Gastrocnemius medialis (tissue), 4 donors: Measurements from ENCODE around the gene SHROOM3. TPM values are rescaled to one million over a fixed set of nuclear protein-coding genes. Genes with fewer than 3 reads are reported as not detected.

Source experiments
- ATAC-seq, 2 donors: fragments of 150-250 bp; one replicate each; pipeline ENCODE4 v1.9.1; 2016
- DNase-seq, 2 donors: peaks; one replicate each; pipeline ENCODE4 v3.0.0-alpha.2; 2019
- H3K27ac ChIP-seq, 4 donors: fragments of 200-600 bp; sonication (generic); 1 replicate in 1 of 4; 2 replicates in 3 of 4; pipeline ENCODE4 v1.5.1; 2016 to 2018; ENCODE audit warnings: mild to moderate bottlenecking in 2 of 4, moderate library complexity in 1 of 4
- H3K27me3 ChIP-seq, 3 donors: fragments of 200-600 bp; sonication (generic) in 2 of 3; 1 replicate in 1 of 3; 2 replicates in 2 of 3; pipeline versions ENCODE4 v1.5.1 to v1.6.0; 2016 to 2019; ENCODE audit warnings: mild to moderate bottlenecking in 1 of 3, moderate library complexity in 1 of 3
- H3K36me3 ChIP-seq, 2 donors: fragments of 200-600 bp; sonication (generic) in 1 of 2; one replicate each; pipeline ENCODE4 v1.5.1; 2017 to 2018
- H3K4me1 ChIP-seq, 2 donors: fragments of 200-600 bp; sonication (generic) in 1 of 2; one replicate each; pipeline ENCODE4 v1.5.1; 2016 to 2017; ENCODE audit warnings: mild to moderate bottlenecking in 2 of 2
- H3K4me3 ChIP-seq, 4 donors: fragments of 200-600 bp; sonication (generic) in 3 of 4; 1 replicate in 1 of 4; 2 replicates in 3 of 4; pipeline ENCODE4 v1.5.1; 2016 to 2019; ENCODE audit warnings: mild to moderate bottlenecking in 2 of 4
- H3K9me3 ChIP-seq, 3 donors: fragments of 200-600 bp; sonication (generic) in 2 of 3; 1 replicate in 1 of 3; 2 replicates in 2 of 3; pipeline ENCODE4 v1.5.1; 2016 to 2019
- POLR2A ChIP-seq, 2 donors: fragments of 450-650 bp; IDR thresholded peaks; one replicate each; pipeline ENCODE4 v1.6.1; 2017; ENCODE audit warnings: antibody characterized with exemption in 2 of 2, mild to moderate bottlenecking in 2 of 2, moderate library complexity in 2 of 2
- in situ Hi-C, 4 donors: fragments of 200-750 bp; cut with MboI; loops; one replicate each; pipeline versions ENCODE4 v1.15.0 to v1.8.0; 2017; ENCODE audit warnings: low sequenced_read_pairs in 4 of 4
- intact Hi-C: fragments of 100-400 bp; cut with DNase I; formaldehyde crosslinking; loops from one replicate; pipeline ENCODE4 v1.15.1; 2023; ENCODE audit warnings: low total_unique reads
- total RNA-seq, 4 donors: library from RNA; depleted of rRNA; stranded (reverse); fragments of >200 nt; gene quantifications; one replicate each; pipeline versions ENCODE4 v1.1.0 to v1.2.3, GENCODE V29; 2016
- TF ChIP-seq, protein P1 (sequence below), 5 experiments: fragments of 450-650 bp in 3 of 5; fragments of 200-600 bp in 2 of 5; sonication (generic) in 2 of 5; IDR thresholded peaks in 4 of 5; conservative IDR thresholded peaks in 1 of 5; 1 replicate in 4 of 5; 2 replicates in 1 of 5; pipeline ENCODE4 v1.5.1; 2016 to 2019; ENCODE audit warnings: antibody characterized with exemption in 5 of 5, mild to moderate bottlenecking in 3 of 5, moderate library complexity in 3 of 5

Gene SHROOM3
- total RNA-seq, 4 donors from 2014 or later: 0.20 to 1.7 (median 0.98) TPM

DNA sequence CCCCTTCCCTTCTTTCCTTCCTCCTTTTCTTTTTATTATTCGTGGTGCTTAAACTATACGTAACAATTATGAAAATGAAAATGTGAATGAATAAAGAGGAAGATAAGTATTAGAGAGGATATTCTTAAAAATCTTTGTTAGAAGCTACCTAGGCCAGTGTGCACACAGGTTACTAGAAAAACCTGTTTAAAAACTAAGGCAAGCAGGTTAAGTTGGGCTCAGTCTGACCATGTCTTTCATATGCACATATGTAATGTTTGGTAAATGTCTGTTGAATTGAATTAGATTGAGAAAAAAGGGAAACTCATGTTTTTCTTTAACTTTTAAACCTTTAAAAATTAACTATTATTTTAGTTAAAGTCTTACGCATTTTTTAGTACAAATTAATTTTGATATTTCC lies 7.8 kb downstream of the SHROOM3 start:
- Histone ChIP-seq H3K36me3 (no peaks in the 10 kb centered on the region), H3K4me3 (no peak overlapping the region), H3K9me3 (no peaks in the 10 kb centered on the region), H3K27ac (no peak overlapping the region), H3K4me1 (no peaks in the 10 kb centered on the region), H3K27me3 (no peaks in the 10 kb centered on the region)
- ATAC-seq (no peak), DNase-seq (no peak)
- intact Hi-C loops (no loop called here), in situ Hi-C loops (no loop called here)
- TF ChIP-seq, protein P1, sequence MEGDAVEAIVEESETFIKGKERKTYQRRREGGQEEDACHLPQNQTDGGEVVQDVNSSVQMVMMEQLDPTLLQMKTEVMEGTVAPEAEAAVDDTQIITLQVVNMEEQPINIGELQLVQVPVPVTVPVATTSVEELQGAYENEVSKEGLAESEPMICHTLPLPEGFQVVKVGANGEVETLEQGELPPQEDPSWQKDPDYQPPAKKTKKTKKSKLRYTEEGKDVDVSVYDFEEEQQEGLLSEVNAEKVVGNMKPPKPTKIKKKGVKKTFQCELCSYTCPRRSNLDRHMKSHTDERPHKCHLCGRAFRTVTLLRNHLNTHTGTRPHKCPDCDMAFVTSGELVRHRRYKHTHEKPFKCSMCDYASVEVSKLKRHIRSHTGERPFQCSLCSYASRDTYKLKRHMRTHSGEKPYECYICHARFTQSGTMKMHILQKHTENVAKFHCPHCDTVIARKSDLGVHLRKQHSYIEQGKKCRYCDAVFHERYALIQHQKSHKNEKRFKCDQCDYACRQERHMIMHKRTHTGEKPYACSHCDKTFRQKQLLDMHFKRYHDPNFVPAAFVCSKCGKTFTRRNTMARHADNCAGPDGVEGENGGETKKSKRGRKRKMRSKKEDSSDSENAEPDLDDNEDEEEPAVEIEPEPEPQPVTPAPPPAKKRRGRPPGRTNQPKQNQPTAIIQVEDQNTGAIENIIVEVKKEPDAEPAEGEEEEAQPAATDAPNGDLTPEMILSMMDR (IDR thresholded peaks at IDR 0.05 in 4 of 5, conservative IDR thresholded peaks at IDR 0.05 in 1 of 5): no peak
- no peak for TF ChIP-seq POLR2A (IDR thresholded peaks at IDR 0.05)

DNA sequence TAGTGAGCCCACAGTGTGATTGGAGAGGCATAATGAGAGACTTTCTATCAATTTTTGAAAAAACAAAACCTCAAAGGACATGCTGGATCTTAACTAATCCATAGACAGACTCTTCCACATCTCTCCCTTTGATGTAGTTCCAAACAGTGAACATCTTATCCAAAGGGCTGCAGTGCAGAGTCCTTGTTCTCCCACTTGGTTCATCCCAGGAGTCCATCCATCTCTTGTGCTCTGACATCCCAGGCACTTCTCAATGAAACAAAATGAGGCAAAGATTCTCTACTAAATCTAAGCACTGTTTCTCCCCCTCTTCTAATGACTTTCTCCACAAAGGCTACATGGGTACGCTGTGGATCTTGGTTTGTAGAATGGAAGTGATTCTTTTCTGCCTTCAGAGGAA lies 8.3 kb downstream of the SHROOM3 start:
- Histone ChIP-seq H3K36me3 (no peaks in the 10 kb centered on the region), H3K9me3 (no peaks in the 10 kb centered on the region), H3K4me1 (no peaks in the 10 kb centered on the region), H3K4me3 (no peak overlapping the region), H3K27ac (no peak overlapping the region), H3K27me3 (no peaks in the 10 kb centered on the region)
- in situ Hi-C loops (no loop called here), intact Hi-C loops (no loop called here)
- TF ChIP-seq, protein P1 (IDR thresholded peaks at IDR 0.05 in 4 of 5, conservative IDR thresholded peaks at IDR 0.05 in 1 of 5): no peak
- no peak for TF ChIP-seq POLR2A (IDR thresholded peaks at IDR 0.05)
- ATAC-seq (no peak), DNase-seq (no peak)

GRCh38 chr4:76445911-76446310 lies 10.9 kb downstream of the SHROOM3 start:
- intact Hi-C loops: no loop called here
- no peak for ATAC-seq
- H3K36me3 ChIP-seq: no peaks in the 10 kb centered on the region
- no peaks in the 10 kb centered on the region for H3K27me3 ChIP-seq
- H3K9me3 ChIP-seq: no peaks in the 10 kb centered on the region
- no peaks in the 10 kb centered on the region for H3K4me1 ChIP-seq
- TF ChIP-seq, protein P1 (IDR thresholded peaks at IDR 0.05 in 4 of 5, conservative IDR thresholded peaks at IDR 0.05 in 1 of 5): no peak
- no peak for TF ChIP-seq POLR2A (IDR thresholded peaks at IDR 0.05)
- no peak overlapping the region for H3K4me3 ChIP-seq
- no peak overlapping the region for H3K27ac ChIP-seq
- DNase-seq: no peak
- in situ Hi-C loops: no loop called here

DNA sequence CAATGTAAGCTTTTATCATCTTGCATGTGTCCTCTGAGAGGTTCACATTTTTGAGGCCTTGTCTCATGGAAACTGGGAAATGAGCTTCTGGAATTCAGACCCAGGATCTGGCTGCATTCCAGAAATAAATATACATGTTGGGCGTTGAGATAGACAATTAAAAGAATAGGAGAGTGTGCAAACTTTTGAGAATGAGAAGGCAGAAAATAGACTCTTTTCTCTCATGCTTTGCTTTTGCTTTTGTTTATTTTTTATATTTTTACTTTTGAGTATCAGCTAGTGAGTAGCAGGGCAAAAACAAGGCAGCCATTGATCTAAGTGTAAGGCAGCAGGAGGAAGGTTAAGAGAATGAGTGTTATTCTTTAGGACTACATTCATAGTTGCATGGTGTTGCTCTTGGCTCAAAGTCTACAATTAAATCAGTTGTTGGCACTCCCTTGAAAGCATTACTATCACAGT lies 12.4 kb downstream of the SHROOM3 start:
- no peak for ATAC-seq
- TF ChIP-seq POLR2A (IDR thresholded peaks at IDR 0.05): no peak
- TF ChIP-seq, protein P1 (IDR thresholded peaks at IDR 0.05 in 4 of 5, conservative IDR thresholded peaks at IDR 0.05 in 1 of 5): no peak
- H3K4me1 ChIP-seq: no peaks in the 10 kb centered on the region
- in situ Hi-C loops: no loop called here
- H3K4me3 ChIP-seq: no peak overlapping the region
- intact Hi-C loops: no loop called here
- no peaks in the 10 kb centered on the region for H3K9me3 ChIP-seq
- H3K27ac ChIP-seq: no peak overlapping the region
- no peaks in the 10 kb centered on the region for H3K36me3 ChIP-seq
- H3K27me3 ChIP-seq: no peaks in the 10 kb centered on the region
- DNase-seq: no peak

DNA sequence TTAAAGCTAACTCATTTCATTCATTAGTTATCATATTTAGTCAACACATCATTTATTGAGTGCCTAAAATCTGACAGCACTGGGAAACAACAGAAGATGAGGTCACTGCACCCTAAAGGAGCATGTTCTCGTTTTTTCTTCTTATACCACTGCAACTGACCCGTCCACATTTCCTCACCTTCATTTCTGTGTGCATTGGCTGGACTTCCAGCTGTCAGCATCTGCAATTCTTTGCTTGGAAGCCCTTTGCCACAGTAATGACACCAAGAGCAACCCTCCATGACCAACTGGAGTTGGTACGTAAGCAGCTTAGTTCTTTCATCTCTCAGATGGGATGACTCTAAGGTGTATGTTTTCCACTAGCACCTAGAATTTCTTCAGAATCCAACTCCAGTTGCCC lies 13.2 kb downstream of the SHROOM3 start:
- no peak overlapping the region for H3K4me3 ChIP-seq
- in situ Hi-C loops (no loop called here), intact Hi-C loops (no loop called here)
- H3K27ac ChIP-seq: no peak overlapping the region
- no peaks in the 10 kb centered on the region for H3K4me1 ChIP-seq
- H3K9me3 ChIP-seq: no peaks in the 10 kb centered on the region
- ATAC-seq (no peak), DNase-seq (no peak)
- no peaks in the 10 kb centered on the region for H3K27me3 ChIP-seq
- no peak for TF ChIP-seq POLR2A (IDR thresholded peaks at IDR 0.05)
- TF ChIP-seq, protein P1 (IDR thresholded peaks at IDR 0.05 in 4 of 5, conservative IDR thresholded peaks at IDR 0.05 in 1 of 5): no peak
- no peaks in the 10 kb centered on the region for H3K36me3 ChIP-seq
